GM12878 (cell line): Measurements from ENCODE around the gene CLSTN2. TPM values are rescaled to one million over a fixed set of nuclear protein-coding genes. Genes with fewer than 3 reads are reported as not detected.

Source experiments
- ATAC-seq: fragments of 200-7000 bp; cut with Tn5 transposase; 3 replicates; pipeline ENCODE4 v1.9.1; 2020; ENCODE audit warnings: mild to moderate bottlenecking, moderate library complexity
- BruUV-seq: library from RNA; stranded (reverse); fragments of 400-500 nt; replicated peaks from 2 replicates; lab custom pipeline; 2021; lab: Mats Ljungman, UMichigan
- CTCF ChIA-PET: fragments of 300-600 bp; sonication (Branson Sonifier 250); formaldehyde crosslinking; extraction: SDS; loops from one replicate; lab custom pipeline; 2021; ENCODE audit warnings: inconsistent platforms; lab: Yijun Ruan, JAX
- POLR2A ChIA-PET: fragments of 350-600 bp; formaldehyde crosslinking; extraction: SDS; loops from one replicate; lab custom pipeline; 2021; ENCODE audit warnings: inconsistent platforms; lab: Charles Lee
- RAD21 ChIA-PET: fragments of 300-600 bp; sonication (Branson Sonifier 250); formaldehyde crosslinking; loops from one replicate; lab custom pipeline; 2023; ENCODE audit warnings: antibody characterized with exemption; ENCODE audit not compliant: unreplicated experiment; lab: Charles Lee
- SMC1A ChIA-PET: fragments of 300-600 bp; sonication (Branson Sonifier 250); formaldehyde crosslinking; loops from one replicate; lab custom pipeline; 2023; ENCODE audit not compliant: unreplicated experiment, uncharacterized antibody; lab: Charles Lee
- DNase-seq: peaks from one replicate; pipeline ENCODE4 v3.0.0-alpha.2; 2011; ENCODE audit warnings: low read depth, low spot score
- FAIRE-seq: peaks from 3 replicates; lab custom pipeline; 2011; peaks lifted over from hg19 to GRCh38; lab: Jason Lieb, UNC
- H2AFZ ChIP-seq: 2 replicates; pipeline ENCODE4 v1.6.0; 2011; ENCODE audit warnings: low read depth, low read length, control low read depth; ENCODE audit not compliant: control insufficient read depth
- H3K27ac ChIP-seq: 2 replicates; pipeline ENCODE4 v1.5.1; 2011; ENCODE audit warnings: control low read depth; ENCODE audit not compliant: control insufficient read depth, insufficient read depth
- H3K27me3 ChIP-seq, 2 experiments: replicated peaks in 1 of 2; 2 replicates each; pipeline versions ENCODE4 v1.6.0 to v1.6.1; 2011; ENCODE audit warnings: low read length in 1 of 2; ENCODE audit not compliant: control insufficient read depth in 2 of 2, insufficient read depth in 2 of 2
- H3K36me3 ChIP-seq, 2 experiments: 2 replicates each; pipeline ENCODE4 v1.5.1; 2011; ENCODE audit warnings: low read length in 1 of 2; ENCODE audit not compliant: control insufficient read depth in 2 of 2, insufficient read depth in 2 of 2
- H3K4me1 ChIP-seq: 2 replicates; pipeline ENCODE4 v1.6.1; 2011; ENCODE audit warnings: mild to moderate bottlenecking, low read length, moderate library complexity, mixed read lengths; ENCODE audit not compliant: control insufficient read depth, insufficient read depth
- H3K4me2 ChIP-seq: 2 replicates; pipeline ENCODE4 v1.6.0; 2011; ENCODE audit warnings: control low read depth; ENCODE audit not compliant: control insufficient read depth, insufficient read depth
- H3K4me3 ChIP-seq: fragments of 200-600 bp; sonication (generic); 2 replicates; pipeline ENCODE4 v1.5.1; 2016
- H3K79me2 ChIP-seq: 2 replicates; pipeline ENCODE4 v1.6.0; 2011; ENCODE audit warnings: low read length; ENCODE audit not compliant: control insufficient read depth, insufficient read depth
- H3K9ac ChIP-seq: 2 replicates; pipeline ENCODE4 v1.8.0; 2011; ENCODE audit warnings: low read length, control low read depth, mixed read lengths; ENCODE audit not compliant: control insufficient read depth, insufficient read depth
- H3K9me3 ChIP-seq: replicated peaks from 3 replicates; pipeline ENCODE4 v1.5.1; 2011; ENCODE audit warnings: mild to moderate bottlenecking, low read length; ENCODE audit not compliant: control insufficient read depth, insufficient read depth
- H4K20me1 ChIP-seq: 2 replicates; pipeline ENCODE4 v1.6.0; 2011; ENCODE audit not compliant: control insufficient read depth, insufficient read depth
- BCL11A ChIP-seq: IDR thresholded peaks from 2 replicates; pipeline ENCODE4 v1.6.1; 2011; ENCODE audit warnings: low read depth, low read length
- ESRRA ChIP-seq: IDR thresholded peaks from 2 replicates; pipeline ENCODE4 v1.6.1; 2012; ENCODE audit warnings: mild to moderate bottlenecking, low read length, improper control_type of control experiment
- GATAD2B ChIP-seq: fragments of 450-650 bp; conservative IDR thresholded peaks from 2 replicates; pipeline ENCODE4 v1.6.1; 2017; ENCODE audit warnings: low read depth, mild to moderate bottlenecking, moderate library complexity
- HDGF ChIP-seq: fragments of 450-650 bp; IDR thresholded peaks from 2 replicates; pipeline ENCODE4 v1.6.1; 2016; ENCODE audit warnings: antibody characterized with exemption
- KLF5 ChIP-seq: fragments of 450-650 bp; IDR thresholded peaks from 2 replicates; pipeline ENCODE4 v1.6.1; 2014; ENCODE audit warnings: mild to moderate bottlenecking; ENCODE audit not compliant: partially characterized antibody
- ZBED1 ChIP-seq: IDR thresholded peaks from 2 replicates; pipeline ENCODE4 v1.6.1; 2016; ENCODE audit warnings: borderline replicate concordance
- WGBS: methylation state at CpG from one replicate; pipeline ENCODE4 v1.1.6; 2016; ENCODE audit warnings: low lambda C conversion rate; ENCODE audit not compliant: insufficient replicate concordance, insufficient coverage; ENCODE audit errors: missing lambda C conversion rate; 5-methylcytosine and 5-hydroxymethylcytosine counted together
- in situ Hi-C: fragments of 300-500 bp; cut with MboI; formaldehyde crosslinking; loops from 9 replicates; pipeline ENCODE4 v1.14.3; 2018; ENCODE audit warnings: mixed read lengths
- intact Hi-C: fragments of 100-400 bp; cut with micrococcal nuclease; formaldehyde crosslinking; loops from one replicate; pipeline ENCODE4 v1.14.2; 2022; ENCODE audit not compliant: unreplicated experiment
- polyA plus RNA-seq, 11 experiments: library from polyadenylated mRNA; depleted of rRNA in 4 of 11; unstranded in 6 of 11; stranded (reverse) in 5 of 11; fragments of >200 nt; fragmentation: Nextera tagmentation in 4 of 11; fragmentation: Illumina TruSeq in 1 of 11; extraction: Ambion mirVana in 4 of 11; extraction: Trizol in 1 of 11; gene quantifications; 1 replicate in 1 of 11; 2 replicates in 10 of 11; pipeline versions ENCODE4 v1.2.1 to v1.2.3, GENCODE V29; 2011 to 2016; ENCODE audit warnings: inconsistent platforms in 2 of 11, missing spikeins in 2 of 11, low read depth in 1 of 11
- total RNA-seq, 4 experiments: library from RNA; depleted of rRNA in 3 of 4; stranded (reverse); fragments of >200 nt in 3 of 4; fragmentation: Illumina TruSeq in 1 of 4; extraction: Trizol in 1 of 4; gene quantifications; 2 replicates each; pipeline versions ENCODE4 v1.2.1 to v1.2.3, GENCODE V29; 2013 to 2021
- TF ChIP-seq, protein P1 (sequence below): fragments of 150-350 bp; IDR thresholded peaks from 2 replicates; pipeline ENCODE4 v1.6.1; 2016; ENCODE audit warnings: low read depth, low read length

CLSTN2 gene
- total and polyA plus RNA-seq, 10 of the 15 experiments (the other 5 are each of a cell fraction or from before 2014, with no cell fraction given) = under 0.01 to 0.10 (median under 0.01) TPM; not detected in 5

DNA sequence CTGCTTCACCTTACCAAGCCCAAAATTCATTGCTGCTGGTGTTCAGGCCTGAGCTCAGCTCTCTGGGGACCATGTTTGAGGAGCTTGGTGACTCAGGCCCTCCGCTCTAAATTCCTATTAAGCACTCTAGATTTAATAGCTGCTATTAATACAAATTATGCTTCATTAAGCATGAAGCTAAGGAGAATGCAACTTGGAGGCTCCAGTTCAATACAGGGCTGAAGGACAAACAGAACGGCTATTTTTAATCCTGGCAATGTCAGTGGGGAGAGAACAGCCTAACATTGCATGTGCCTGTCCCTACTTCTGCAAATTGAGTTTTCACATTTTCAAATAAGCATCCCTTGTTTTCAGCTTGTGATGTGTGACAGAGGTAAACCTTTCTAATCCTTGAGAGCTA lies 662.8 kb downstream of the CLSTN2 start:
- Histone ChIP-seq H3K4me3 (no peak overlapping the region), H3K27ac (no peak overlapping the region), H2AFZ (no peak overlapping the region), H3K79me2 (no peaks in the 10 kb centered on the region), H3K36me3 (no peaks in the 10 kb centered on the region), H3K9ac (no peak overlapping the region), H3K27me3 (no peaks in the 10 kb centered on the region), H3K4me1 (no peaks in the 10 kb centered on the region), H4K20me1 (no peaks in the 10 kb centered on the region), H3K9me3 (no peaks in the 10 kb centered on the region), H3K4me2 (no peak overlapping the region)
- in situ Hi-C loops (no loop called here), intact Hi-C loops (no loop called here)
- DNase-seq = no peak
- BruUV-seq = no TSS peak
- ChIA-PET RAD21 (interaction anchor here (1.5 kb wide), 1 partner anchor 128 kb away, joined by 3 read pairs; no protein-coding TSS in a partner anchor), POLR2A (interaction anchor here (0.6 kb wide), 1 partner anchor 358 kb away, joined by 9 read pairs; no protein-coding TSS in a partner anchor), CTCF (interaction anchor here (0.8 to 1.7 kb wide), 5 partner anchors 9 to 136 kb away, joined by 4 read pairs; no protein-coding TSS in a partner anchor), SMC1A (no interaction called here)
- WGBS = 29% methylated on average over 2 of the region's 2 CpGs
- no peak for ATAC-seq
- TF ChIP-seq HDGF (no peak), GATAD2B (no peak), ZBED1 (no peak), ESRRA (no peak), BCL11A (no peak), KLF5 (no peak)
- TF ChIP-seq, protein P1, sequence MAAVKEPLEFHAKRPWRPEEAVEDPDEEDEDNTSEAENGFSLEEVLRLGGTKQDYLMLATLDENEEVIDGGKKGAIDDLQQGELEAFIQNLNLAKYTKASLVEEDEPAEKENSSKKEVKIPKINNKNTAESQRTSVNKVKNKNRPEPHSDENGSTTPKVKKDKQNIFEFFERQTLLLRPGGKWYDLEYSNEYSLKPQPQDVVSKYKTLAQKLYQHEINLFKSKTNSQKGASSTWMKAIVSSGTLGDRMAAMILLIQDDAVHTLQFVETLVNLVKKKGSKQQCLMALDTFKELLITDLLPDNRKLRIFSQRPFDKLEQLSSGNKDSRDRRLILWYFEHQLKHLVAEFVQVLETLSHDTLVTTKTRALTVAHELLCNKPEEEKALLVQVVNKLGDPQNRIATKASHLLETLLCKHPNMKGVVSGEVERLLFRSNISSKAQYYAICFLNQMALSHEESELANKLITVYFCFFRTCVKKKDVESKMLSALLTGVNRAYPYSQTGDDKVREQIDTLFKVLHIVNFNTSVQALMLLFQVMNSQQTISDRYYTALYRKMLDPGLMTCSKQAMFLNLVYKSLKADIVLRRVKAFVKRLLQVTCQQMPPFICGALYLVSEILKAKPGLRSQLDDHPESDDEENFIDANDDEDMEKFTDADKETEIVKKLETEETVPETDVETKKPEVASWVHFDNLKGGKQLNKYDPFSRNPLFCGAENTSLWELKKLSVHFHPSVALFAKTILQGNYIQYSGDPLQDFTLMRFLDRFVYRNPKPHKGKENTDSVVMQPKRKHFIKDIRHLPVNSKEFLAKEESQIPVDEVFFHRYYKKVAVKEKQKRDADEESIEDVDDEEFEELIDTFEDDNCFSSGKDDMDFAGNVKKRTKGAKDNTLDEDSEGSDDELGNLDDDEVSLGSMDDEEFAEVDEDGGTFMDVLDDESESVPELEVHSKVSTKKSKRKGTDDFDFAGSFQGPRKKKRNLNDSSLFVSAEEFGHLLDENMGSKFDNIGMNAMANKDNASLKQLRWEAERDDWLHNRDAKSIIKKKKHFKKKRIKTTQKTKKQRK = no peak
- FAIRE-seq = no peak
